ENCODE results near the gene PLXNB1.

GRCh38 chr3:48422681-48423080 is 7.2 kb downstream of the PLXNB1 start:
- TF ChIP-seq ZNF274 (IDR thresholded peaks at IDR 0.05; ENCODE audit: low read depth, low read length) = no peak
- TF ChIP-seq SUZ12 (IDR thresholded peaks at IDR 0.05; ENCODE audit: extremely low read depth, insufficient read depth, insufficient read length) = no peak
- no peak for TF ChIP-seq YY1 (IDR thresholded peaks at IDR 0.05; ENCODE audit: insufficient read depth, insufficient read length)

All from NT2/D1 (cell line).